ENCODE results near the gene MAGI2. TPM values are rescaled to one million over a fixed set of nuclear protein-coding genes. Genes with fewer than 3 reads are reported as not detected.

The MAGI2 gene
- total and polyA plus RNA-seq, 4 donors: 0.37 to 4.1 (median 1.4) TPM

DNA sequence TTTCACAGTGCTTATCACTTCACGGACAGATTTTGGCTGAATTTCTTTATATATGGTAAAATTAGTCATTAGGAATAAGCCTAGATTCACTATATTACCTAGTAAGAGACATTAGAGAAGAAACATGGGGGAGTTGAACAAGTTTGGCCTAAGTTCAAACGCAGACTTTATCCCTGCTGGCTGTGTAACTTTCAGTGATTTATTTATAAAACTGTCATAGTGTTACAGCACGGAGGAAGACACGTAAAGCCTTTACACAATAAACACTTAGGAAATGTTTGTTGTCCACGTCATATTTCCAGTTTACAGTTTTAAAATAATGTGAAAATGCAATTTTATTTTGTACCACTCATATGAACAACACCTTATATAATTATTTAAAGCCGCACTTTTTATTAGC, 661.5 kb downstream of the MAGI2 start:
- H3K9me3 ChIP-seq (ENCODE audit: control insufficient read depth in 4 of 4, low read length in 3 of 4): peaks cover 0 to 7% (median 0%) of the 10 kb centered on the region in 4 donors
- no peak overlapping the region for H3K4me3 ChIP-seq (ENCODE audit: low read depth in 1 of 3, low read length in 3 of 3)
- 68% methylated on average over 6 of the region's 6 CpGs for WGBS
- no peak overlapping the region for H3K27ac ChIP-seq (ENCODE audit: low read depth in 1 of 2, low read length in 2 of 2)
- TF ChIP-seq, protein P1, sequence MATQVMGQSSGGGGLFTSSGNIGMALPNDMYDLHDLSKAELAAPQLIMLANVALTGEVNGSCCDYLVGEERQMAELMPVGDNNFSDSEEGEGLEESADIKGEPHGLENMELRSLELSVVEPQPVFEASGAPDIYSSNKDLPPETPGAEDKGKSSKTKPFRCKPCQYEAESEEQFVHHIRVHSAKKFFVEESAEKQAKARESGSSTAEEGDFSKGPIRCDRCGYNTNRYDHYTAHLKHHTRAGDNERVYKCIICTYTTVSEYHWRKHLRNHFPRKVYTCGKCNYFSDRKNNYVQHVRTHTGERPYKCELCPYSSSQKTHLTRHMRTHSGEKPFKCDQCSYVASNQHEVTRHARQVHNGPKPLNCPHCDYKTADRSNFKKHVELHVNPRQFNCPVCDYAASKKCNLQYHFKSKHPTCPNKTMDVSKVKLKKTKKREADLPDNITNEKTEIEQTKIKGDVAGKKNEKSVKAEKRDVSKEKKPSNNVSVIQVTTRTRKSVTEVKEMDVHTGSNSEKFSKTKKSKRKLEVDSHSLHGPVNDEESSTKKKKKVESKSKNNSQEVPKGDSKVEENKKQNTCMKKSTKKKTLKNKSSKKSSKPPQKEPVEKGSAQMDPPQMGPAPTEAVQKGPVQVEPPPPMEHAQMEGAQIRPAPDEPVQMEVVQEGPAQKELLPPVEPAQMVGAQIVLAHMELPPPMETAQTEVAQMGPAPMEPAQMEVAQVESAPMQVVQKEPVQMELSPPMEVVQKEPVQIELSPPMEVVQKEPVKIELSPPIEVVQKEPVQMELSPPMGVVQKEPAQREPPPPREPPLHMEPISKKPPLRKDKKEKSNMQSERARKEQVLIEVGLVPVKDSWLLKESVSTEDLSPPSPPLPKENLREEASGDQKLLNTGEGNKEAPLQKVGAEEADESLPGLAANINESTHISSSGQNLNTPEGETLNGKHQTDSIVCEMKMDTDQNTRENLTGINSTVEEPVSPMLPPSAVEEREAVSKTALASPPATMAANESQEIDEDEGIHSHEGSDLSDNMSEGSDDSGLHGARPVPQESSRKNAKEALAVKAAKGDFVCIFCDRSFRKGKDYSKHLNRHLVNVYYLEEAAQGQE (IDR thresholded peaks at IDR 0.05): no peak
- no peak for TF ChIP-seq RXRA (IDR thresholded peaks at IDR 0.05)
- TF ChIP-seq GABPA (IDR thresholded peaks at IDR 0.05 in 1 of 2, conservative IDR thresholded peaks at IDR 0.05 in 1 of 2): no peak
- TF ChIP-seq ATF3 (IDR thresholded peaks at IDR 0.05): no peak
- no peak for TF ChIP-seq YY1 (IDR thresholded peaks at IDR 0.05)
- TF ChIP-seq FOXA1 (IDR thresholded peaks at IDR 0.05): no peak
- no peak for TF ChIP-seq HNF4A (conservative IDR thresholded peaks at IDR 0.05)
- TF ChIP-seq FOXA2 (IDR thresholded peaks at IDR 0.05): no peak
- TF ChIP-seq JUND (IDR thresholded peaks at IDR 0.05): no peak
- no peak for TF ChIP-seq CTCF (IDR thresholded peaks at IDR 0.05; ENCODE audit: low read depth, low read length, missing input control)
- no peak for TF ChIP-seq HNF4G (IDR thresholded peaks at IDR 0.05)
- no peak for TF ChIP-seq MAX (IDR thresholded peaks at IDR 0.05)
- TF ChIP-seq EGR1 (IDR thresholded peaks at IDR 0.05; ENCODE audit: low read depth in 2 of 2): no peak
- no peak for TF ChIP-seq TAF1 (conservative IDR thresholded peaks at IDR 0.05)
- no peak for TF ChIP-seq RAD21 (IDR thresholded peaks at IDR 0.05)
- TF ChIP-seq SP1 (IDR thresholded peaks at IDR 0.05): no peak
- TF ChIP-seq, protein P2, sequence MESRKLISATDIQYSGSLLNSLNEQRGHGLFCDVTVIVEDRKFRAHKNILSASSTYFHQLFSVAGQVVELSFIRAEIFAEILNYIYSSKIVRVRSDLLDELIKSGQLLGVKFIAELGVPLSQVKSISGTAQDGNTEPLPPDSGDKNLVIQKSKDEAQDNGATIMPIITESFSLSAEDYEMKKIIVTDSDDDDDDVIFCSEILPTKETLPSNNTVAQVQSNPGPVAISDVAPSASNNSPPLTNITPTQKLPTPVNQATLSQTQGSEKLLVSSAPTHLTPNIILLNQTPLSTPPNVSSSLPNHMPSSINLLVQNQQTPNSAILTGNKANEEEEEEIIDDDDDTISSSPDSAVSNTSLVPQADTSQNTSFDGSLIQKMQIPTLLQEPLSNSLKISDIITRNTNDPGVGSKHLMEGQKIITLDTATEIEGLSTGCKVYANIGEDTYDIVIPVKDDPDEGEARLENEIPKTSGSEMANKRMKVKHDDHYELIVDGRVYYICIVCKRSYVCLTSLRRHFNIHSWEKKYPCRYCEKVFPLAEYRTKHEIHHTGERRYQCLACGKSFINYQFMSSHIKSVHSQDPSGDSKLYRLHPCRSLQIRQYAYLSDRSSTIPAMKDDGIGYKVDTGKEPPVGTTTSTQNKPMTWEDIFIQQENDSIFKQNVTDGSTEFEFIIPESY (IDR thresholded peaks at IDR 0.05): no peak
- no peaks in the 10 kb centered on the region for H3K4me1 ChIP-seq (ENCODE audit: control insufficient read depth in 4 of 4, insufficient read depth in 4 of 4, low read length in 3 of 4)
- no peaks in the 10 kb centered on the region for H3K27me3 ChIP-seq (ENCODE audit: control insufficient read depth in 4 of 4, insufficient read depth in 4 of 4, low read length in 3 of 4)
- no peak overlapping the region for H3K9ac ChIP-seq (ENCODE audit: low read depth in 1 of 2, low read length in 2 of 2)
- DNase-seq (ENCODE audit: low spot score): no peak
- H3K36me3 ChIP-seq (ENCODE audit: control insufficient read depth in 4 of 4, insufficient read depth in 3 of 4, low read depth in 1 of 4, low read length in 3 of 4): no peaks in the 10 kb centered on the region

DNA sequence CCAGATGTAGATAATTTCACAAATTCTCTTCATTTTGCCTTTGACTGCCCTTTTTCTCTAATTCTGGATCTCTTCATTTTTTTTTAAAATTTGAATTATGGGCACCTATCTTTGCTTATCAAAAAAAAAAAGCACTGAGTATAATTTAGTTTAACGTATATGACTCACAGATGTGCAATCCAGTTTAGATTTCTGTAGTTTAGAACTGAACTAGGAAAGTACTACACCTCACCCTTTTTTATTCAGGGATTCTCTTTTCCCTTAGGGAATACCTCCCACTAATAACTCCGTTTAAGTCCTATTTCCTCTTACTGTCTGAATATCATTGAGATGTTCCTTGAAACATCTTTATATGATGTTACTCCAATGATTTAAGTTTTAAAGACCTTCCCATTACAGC, 665.0 kb downstream of the MAGI2 start:
- no peak overlapping the region for H3K27ac ChIP-seq (ENCODE audit: low read depth in 1 of 2, low read length in 2 of 2)
- no peak overlapping the region for H3K4me3 ChIP-seq (ENCODE audit: low read depth in 1 of 3, low read length in 3 of 3)
- H3K27me3 ChIP-seq (ENCODE audit: control insufficient read depth in 4 of 4, insufficient read depth in 4 of 4, low read length in 3 of 4): no peaks in the 10 kb centered on the region
- H3K9me3 ChIP-seq (ENCODE audit: control insufficient read depth in 4 of 4, low read length in 3 of 4): no peaks in the 10 kb centered on the region
- H3K4me1 ChIP-seq (ENCODE audit: control insufficient read depth in 4 of 4, insufficient read depth in 4 of 4, low read length in 3 of 4): no peaks in the 10 kb centered on the region
- H3K9ac ChIP-seq (ENCODE audit: low read depth in 1 of 2, low read length in 2 of 2): no peak overlapping the region
- no peaks in the 10 kb centered on the region for H3K36me3 ChIP-seq (ENCODE audit: control insufficient read depth in 4 of 4, insufficient read depth in 3 of 4, low read depth in 1 of 4, low read length in 3 of 4)
- 65% methylated on average over 2 of the region's 2 CpGs for WGBS
- DNase-seq (ENCODE audit: low spot score): no peak
- TF ChIP-seq, protein P2 (IDR thresholded peaks at IDR 0.05): no peak
- TF ChIP-seq RAD21 (IDR thresholded peaks at IDR 0.05) (no peak), MAX (IDR thresholded peaks at IDR 0.05) (no peak), JUND (IDR thresholded peaks at IDR 0.05) (no peak), FOXA1 (IDR thresholded peaks at IDR 0.05) (no peak), EGR1 (IDR thresholded peaks at IDR 0.05; ENCODE audit: low read depth in 2 of 2) (no peak), SP1 (IDR thresholded peaks at IDR 0.05) (no peak), GABPA (IDR thresholded peaks at IDR 0.05 in 1 of 2, conservative IDR thresholded peaks at IDR 0.05 in 1 of 2) (no peak), HNF4G (IDR thresholded peaks at IDR 0.05) (no peak)
- TF ChIP-seq, protein P1 (IDR thresholded peaks at IDR 0.05): no peak

Measured in liver (tissue), 9 donors.